ENCODE data around the gene CACNA1H.

The CACNA1H gene

GRCh38 chr16:1151424-1152122 is 1.3 kb upstream of the CACNA1H start:
- H3K27ac ChIP-seq: no peak overlapping the region
- TF ChIP-seq CTCF (conservative IDR thresholded peaks at IDR 0.05; ENCODE audit: low read depth): no peak
- CTCF ChIA-PET: interaction anchor here (0.5 to 0.8 kb wide), 2 partner anchors 56 to 269 kb away, joined by 3 read pairs; partner anchors contain the start of gene UQCC4
- DNase-seq (ENCODE audit: low spot score): no peak
- POLR2A ChIA-PET (ENCODE audit: low non-redundant PET): no interaction called here

GRCh38 chr16:1152123-1152638 is 725 bp upstream of the CACNA1H start:
- ChIA-PET CTCF (interaction anchor here (0.5 to 0.8 kb wide), 2 partner anchors 57 to 268 kb away, joined by 3 read pairs; partner anchors contain the start of gene UQCC4), POLR2A (ENCODE audit: low non-redundant PET) (no interaction called here)
- H3K27ac ChIP-seq: no peak overlapping the region
- no peak for TF ChIP-seq CTCF (conservative IDR thresholded peaks at IDR 0.05; ENCODE audit: low read depth)
- no peak for DNase-seq (ENCODE audit: low spot score)

GRCh38 chr16:1153480-1154160 is 714 bp downstream of the CACNA1H start:
- no peak overlapping the region for H3K27ac ChIP-seq
- no peak for DNase-seq (ENCODE audit: low spot score)
- TF ChIP-seq CTCF (conservative IDR thresholded peaks at IDR 0.05; ENCODE audit: low read depth): no peak
- ChIA-PET POLR2A (ENCODE audit: low non-redundant PET) (no interaction called here), CTCF (interaction anchor here (0.7 kb wide), 2 partner anchors 9 to 393 kb away, joined by 3 read pairs; partner anchors contain the start of gene MSLN)

- DNase-seq (ENCODE audit: low spot score): no peak
- TF ChIP-seq CTCF (conservative IDR thresholded peaks at IDR 0.05; ENCODE audit: low read depth): no peak
- H3K27ac ChIP-seq: no peak overlapping the region
- POLR2A ChIA-PET (ENCODE audit: low non-redundant PET): no interaction called here
- CTCF ChIA-PET: interaction anchor here (0.7 kb wide), 1 partner anchor 10 kb away, joined by 3 read pairs; no protein-coding TSS in a partner anchor
These were observed 1.5 kb downstream of the CACNA1H start for GRCh38 chr16:1154291-1154886.

GRCh38 chr16:1154887-1155331 is 2.0 kb downstream of the CACNA1H start:
- TF ChIP-seq CTCF (conservative IDR thresholded peaks at IDR 0.05; ENCODE audit: low read depth): no peak
- CTCF ChIA-PET: no interaction called here
- DNase-seq (ENCODE audit: low spot score): no peak
- POLR2A ChIA-PET (ENCODE audit: low non-redundant PET): no interaction called here
- no peak overlapping the region for H3K27ac ChIP-seq

- ChIA-PET CTCF (no interaction called here), POLR2A (ENCODE audit: low non-redundant PET) (no interaction called here)
- H3K27ac ChIP-seq: no peak overlapping the region
- no peak for DNase-seq (ENCODE audit: low spot score)
- TF ChIP-seq CTCF (conservative IDR thresholded peaks at IDR 0.05; ENCODE audit: low read depth): no peak
These were observed 2.6 kb downstream of the CACNA1H start for GRCh38 chr16:1155353-1156054.
